KMS-11 (cell line): ENCODE measurements around the gene OR7C1.

ENCODE experiments used
- H2AFZ ChIP-seq: fragments of 200-600 bp; sonication (generic); 2 replicates; pipeline ENCODE4 v1.6.1; 2016; ENCODE audit warnings: antibody characterized with exemption, mixed run types, low read depth
- H3K27ac ChIP-seq: fragments of 200-600 bp; sonication (generic); 2 replicates; pipeline ENCODE4 v1.6.1; 2016; ENCODE audit warnings: mild to moderate bottlenecking, mixed run types
- H3K27me3 ChIP-seq: fragments of 200-600 bp; sonication (generic); 2 replicates; pipeline ENCODE4 v1.6.1; 2017; ENCODE audit warnings: mild to moderate bottlenecking, low read depth, mixed run types, moderate library complexity; ENCODE audit not compliant: insufficient read depth
- H3K36me3 ChIP-seq: fragments of 200-600 bp; sonication (generic); 2 replicates; pipeline ENCODE4 v1.6.1; 2017; ENCODE audit warnings: mild to moderate bottlenecking, mixed run types; ENCODE audit not compliant: insufficient read depth
- H3K4me1 ChIP-seq: fragments of 200-600 bp; sonication (generic); 2 replicates; pipeline ENCODE4 v1.6.1; 2016; ENCODE audit warnings: mild to moderate bottlenecking, low read depth, mixed run types; ENCODE audit not compliant: poor library complexity, severe bottlenecking
- H3K4me2 ChIP-seq: fragments of 200-600 bp; sonication (generic); 2 replicates; pipeline ENCODE4 v1.7.0; 2016; ENCODE audit warnings: mild to moderate bottlenecking, mixed run types
- H3K4me3 ChIP-seq: fragments of 200-600 bp; sonication (generic); IDR thresholded peaks from 2 replicates; pipeline ENCODE4 v1.6.1; 2017; ENCODE audit warnings: low read depth, low read length, mixed read lengths; ENCODE audit not compliant: insufficient read depth
- H3K79me2 ChIP-seq: fragments of 200-600 bp; sonication (generic); 2 replicates; pipeline ENCODE4 v1.6.1; 2016; ENCODE audit warnings: low read depth, mixed run types; ENCODE audit not compliant: insufficient read depth
- H3K9ac ChIP-seq: fragments of 200-600 bp; sonication (generic); 2 replicates; pipeline ENCODE4 v1.6.1; 2016; ENCODE audit warnings: mild to moderate bottlenecking, mixed run types
- H4K20me1 ChIP-seq: fragments of 200-600 bp; sonication (generic); 2 replicates; pipeline ENCODE4 v1.6.1; 2016; ENCODE audit warnings: mild to moderate bottlenecking, mixed run types; ENCODE audit not compliant: insufficient read depth
- TF ChIP-seq, protein P1 (sequence below): fragments of 200-600 bp; sonication (generic); conservative IDR thresholded peaks from 2 replicates; pipeline ENCODE4 v1.6.1; 2017; ENCODE audit warnings: low read depth, mild to moderate bottlenecking, antibody characterized with exemption, low read length, moderate library complexity, mixed read lengths

The OR7C1 gene

DNA sequence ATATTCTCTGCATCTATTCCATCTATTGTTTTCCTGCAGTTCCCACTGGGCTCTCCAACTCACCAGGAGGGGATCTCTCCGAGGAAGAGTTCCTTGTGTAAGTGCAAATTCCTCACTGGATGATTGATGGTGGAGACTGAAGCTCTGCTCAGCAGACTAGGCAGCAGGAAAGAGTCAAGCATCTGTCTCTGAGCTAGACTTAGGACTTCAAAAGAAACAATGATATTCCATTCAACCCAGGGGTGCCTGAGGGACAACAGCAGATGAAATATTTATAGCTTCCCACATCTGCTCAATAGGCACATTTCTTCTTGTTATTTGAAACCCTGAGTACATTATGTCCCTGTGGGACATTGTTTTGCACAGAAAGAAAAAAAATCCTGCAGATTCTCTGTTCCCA is at the start of gene OR7C1, which contains the start of gene OR7A5:
TSS of gene OR7C1 (minus strand) at position 175 of the 400 bp plus-strand sequence. CDS start 35,049 bp downstream, outside the sequence.
TSS of gene OR7A5 (minus strand) at position 175 of the 400 bp plus-strand sequence. CDS start 6,944 bp downstream, outside the sequence.
- Histone ChIP-seq H3K4me1 (no peaks in the 10 kb centered on the region), H3K9ac (no peak within 1 kb of the TSS), H3K4me2 (no peak within 1 kb of the TSS), H3K36me3 (no peaks in the 10 kb centered on the region), H3K4me3 (no peak within 1 kb of the TSS), H3K27ac (no peak within 1 kb of the TSS), H4K20me1 (no peaks in the 10 kb centered on the region), H3K79me2 (no peaks in the 10 kb centered on the region), H2AFZ (no peak within 1 kb of the TSS), H3K27me3 (peaks cover 8% of the 10 kb centered on the region)
- TF ChIP-seq, protein P1, sequence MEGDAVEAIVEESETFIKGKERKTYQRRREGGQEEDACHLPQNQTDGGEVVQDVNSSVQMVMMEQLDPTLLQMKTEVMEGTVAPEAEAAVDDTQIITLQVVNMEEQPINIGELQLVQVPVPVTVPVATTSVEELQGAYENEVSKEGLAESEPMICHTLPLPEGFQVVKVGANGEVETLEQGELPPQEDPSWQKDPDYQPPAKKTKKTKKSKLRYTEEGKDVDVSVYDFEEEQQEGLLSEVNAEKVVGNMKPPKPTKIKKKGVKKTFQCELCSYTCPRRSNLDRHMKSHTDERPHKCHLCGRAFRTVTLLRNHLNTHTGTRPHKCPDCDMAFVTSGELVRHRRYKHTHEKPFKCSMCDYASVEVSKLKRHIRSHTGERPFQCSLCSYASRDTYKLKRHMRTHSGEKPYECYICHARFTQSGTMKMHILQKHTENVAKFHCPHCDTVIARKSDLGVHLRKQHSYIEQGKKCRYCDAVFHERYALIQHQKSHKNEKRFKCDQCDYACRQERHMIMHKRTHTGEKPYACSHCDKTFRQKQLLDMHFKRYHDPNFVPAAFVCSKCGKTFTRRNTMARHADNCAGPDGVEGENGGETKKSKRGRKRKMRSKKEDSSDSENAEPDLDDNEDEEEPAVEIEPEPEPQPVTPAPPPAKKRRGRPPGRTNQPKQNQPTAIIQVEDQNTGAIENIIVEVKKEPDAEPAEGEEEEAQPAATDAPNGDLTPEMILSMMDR, result no peak

DNA sequence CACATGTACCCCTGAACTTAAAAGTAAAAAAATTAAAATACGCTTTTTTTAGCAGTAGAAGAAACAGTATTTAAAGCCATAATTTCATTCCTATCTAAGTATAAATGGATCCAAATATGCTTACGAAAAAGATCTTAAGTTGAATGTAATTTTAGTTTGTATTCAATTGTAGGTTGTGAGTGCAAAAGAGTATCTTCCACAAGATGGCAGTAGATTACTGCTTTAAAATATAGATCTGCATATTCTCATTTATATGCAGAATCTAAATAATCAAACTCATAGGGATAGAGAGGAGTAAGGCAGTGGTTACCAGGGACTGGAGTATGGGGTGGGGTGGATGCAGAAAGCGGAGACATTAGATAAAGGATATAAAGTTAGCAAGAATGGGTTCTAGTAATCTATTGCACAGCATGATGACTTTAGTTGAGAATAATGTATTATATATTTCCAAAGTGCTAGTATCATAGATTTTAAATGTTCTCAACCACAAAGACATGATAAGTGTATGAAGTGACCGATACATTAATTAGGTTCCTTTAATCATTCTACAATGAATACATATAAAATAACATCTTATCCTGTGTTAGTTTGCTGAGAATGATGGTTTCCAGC is 36.7 kb upstream of the OR7C1 start:
- Histone ChIP-seq H3K4me1 (no peaks in the 10 kb centered on the region), H3K9ac (no peak overlapping the region), H4K20me1 (no peaks in the 10 kb centered on the region), H3K79me2 (no peaks in the 10 kb centered on the region), H3K27me3 (no peaks in the 10 kb centered on the region; the same call in 1 of the 2 replicates), H3K36me3 (no peaks in the 10 kb centered on the region), H3K27ac (no peak overlapping the region), H3K4me3 (no peak overlapping the region), H3K4me2 (no peak overlapping the region), H2AFZ (no peak overlapping the region)
- TF ChIP-seq, protein P1, result peak; percentile 52; the same call in 1 of the 2 replicates

DNA sequence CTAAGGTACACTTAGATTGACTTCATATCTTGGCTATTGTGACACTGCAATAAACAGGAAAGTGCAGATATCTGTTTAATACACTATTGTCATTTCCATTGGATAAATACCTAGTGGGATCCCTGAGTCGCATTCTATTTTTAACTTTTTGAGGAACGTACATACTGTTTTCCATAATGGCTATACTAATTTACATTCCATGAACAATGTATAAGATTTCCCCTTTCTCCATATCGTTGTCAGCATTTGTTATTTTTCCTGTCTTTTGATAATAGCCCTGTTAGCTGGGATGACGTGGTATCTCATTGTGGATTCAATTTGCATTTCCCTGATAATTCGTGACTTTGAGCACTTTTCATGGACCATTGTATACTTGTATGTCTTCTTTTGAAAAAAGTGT is 33.5 kb upstream of the OR7C1 start:
- Histone ChIP-seq H3K79me2 (no peaks in the 10 kb centered on the region), H2AFZ (no peak overlapping the region), H3K27me3 (no peaks in the 10 kb centered on the region; the same call in 1 of the 2 replicates), H3K4me2 (no peak overlapping the region), H3K4me1 (no peaks in the 10 kb centered on the region), H3K9ac (no peak overlapping the region), H3K4me3 (no peak overlapping the region), H3K27ac (no peak overlapping the region), H4K20me1 (no peaks in the 10 kb centered on the region), H3K36me3 (no peaks in the 10 kb centered on the region)
- TF ChIP-seq, protein P1, result no peak

DNA sequence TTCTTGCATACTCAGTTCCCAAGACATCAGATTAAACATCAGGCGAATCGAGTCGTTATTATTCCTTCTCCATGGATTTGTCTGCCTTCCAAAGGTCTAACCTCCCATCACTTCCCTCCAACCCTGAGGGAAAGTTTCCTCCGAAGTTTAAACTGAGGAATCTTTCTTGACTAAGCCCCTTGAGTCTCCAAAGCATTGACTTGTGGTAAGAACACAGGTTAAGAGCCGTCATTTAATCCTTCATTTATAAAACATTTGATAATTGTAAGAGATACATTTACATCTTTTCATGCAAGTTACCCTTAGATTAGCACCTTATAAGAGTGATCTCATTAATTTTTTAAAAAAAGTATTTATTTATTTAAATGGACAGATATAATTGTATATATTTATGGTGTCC is 13.8 kb upstream of the OR7C1 start, which contains the start of gene OR7A10:
TSS of gene OR7A10 (minus strand) at position 101 of the 400 bp plus-strand sequence. CDS start 7,045 bp downstream, outside the sequence.
- no peaks in the 10 kb centered on the region for H3K36me3 ChIP-seq
- H2AFZ ChIP-seq, result no peak within 1 kb of the TSS
- no peaks in the 10 kb centered on the region for H3K4me1 ChIP-seq
- H3K4me2 ChIP-seq, result no peak within 1 kb of the TSS
- H3K27me3 ChIP-seq, result peaks cover 12% of the 10 kb centered on the region; the same call in 1 of the 2 replicates
- no peak within 1 kb of the TSS for H3K27ac ChIP-seq
- H3K9ac ChIP-seq, result no peak within 1 kb of the TSS
- no peak within 1 kb of the TSS for H3K4me3 ChIP-seq
- TF ChIP-seq, protein P1, result no peak
- H4K20me1 ChIP-seq, result no peaks in the 10 kb centered on the region
- H3K79me2 ChIP-seq, result no peaks in the 10 kb centered on the region
